IPS-NIHi11 (cell line): ENCODE data around the gene MPHOSPH8.
"Not testable (repeated sequence)": the region's sequence is repeated elsewhere in the genome, so short reads cannot be mapped to it uniquely, and the experiment has no call there.

Source experiments
- DNase-seq: peaks from one replicate; pipeline ENCODE4 v3.0.0; 2012; ENCODE audit warnings: mixed read lengths, low spot score

MPHOSPH8 gene

DNA sequence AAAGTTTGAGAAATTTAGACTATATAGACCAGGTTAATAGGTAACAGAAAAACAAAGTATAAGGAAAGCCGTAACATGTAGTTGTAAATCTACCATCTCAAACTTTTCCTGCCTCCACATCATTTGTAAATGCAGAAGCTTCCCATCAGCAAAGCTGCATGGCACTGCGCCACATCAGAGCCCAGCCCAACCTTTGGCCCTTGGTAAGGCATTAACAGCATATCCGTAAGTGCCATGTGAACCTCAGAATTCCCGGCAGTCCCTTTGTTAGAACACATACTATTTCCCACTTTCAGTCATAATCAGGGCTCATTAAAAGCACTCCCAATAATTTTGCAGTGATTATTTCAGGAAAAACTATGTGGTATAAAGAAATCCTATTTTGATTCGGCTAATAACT is 51.6 kb downstream of the MPHOSPH8 start:
- DNase-seq, result no peak

DNA sequence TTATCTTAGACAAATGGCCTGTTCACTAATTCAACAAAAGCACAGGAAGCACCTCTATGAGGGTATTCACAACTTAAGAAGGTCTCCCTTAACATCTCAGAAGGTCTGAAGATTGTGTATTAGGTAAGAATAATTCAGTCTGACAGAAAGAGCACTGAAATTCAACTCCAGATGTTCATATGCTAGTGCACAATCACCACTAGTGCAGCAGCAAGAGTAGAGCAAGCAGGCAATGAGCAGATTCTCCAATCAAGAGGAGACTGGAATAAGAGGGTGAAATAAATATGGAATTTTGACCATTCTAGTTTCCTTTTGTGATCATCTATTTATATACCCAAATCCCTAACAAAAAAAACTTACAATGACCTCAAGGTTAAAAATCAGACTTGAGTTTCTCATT is 52.0 kb downstream of the MPHOSPH8 start:
- DNase-seq, result no peak

DNA sequence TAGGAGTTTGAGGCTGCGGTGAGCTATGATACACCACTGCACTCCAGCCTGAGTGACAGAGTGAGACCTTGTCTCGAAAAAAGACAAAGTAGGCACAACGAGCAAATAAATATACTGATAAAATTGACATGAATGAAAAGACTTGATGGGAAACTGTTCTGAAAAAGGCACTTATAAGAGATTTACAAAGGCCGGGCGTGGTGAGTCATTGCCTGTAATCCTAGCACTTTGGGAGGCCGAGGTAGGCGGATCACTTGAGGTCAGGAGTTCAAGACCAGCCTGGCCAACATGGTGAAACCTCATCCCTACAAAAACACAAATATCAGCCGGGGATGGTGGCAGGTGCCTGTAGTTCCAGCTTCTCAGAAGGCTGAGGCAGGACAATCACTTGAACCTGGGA is 58.0 kb downstream of the MPHOSPH8 start:
- not testable (repeated sequence) for DNase-seq

GRCh38 chr13:19695428-19695827 is 62.0 kb downstream of the MPHOSPH8 start:
- DNase-seq, result no peak

GRCh38 chr13:19695829-19696228 is 62.4 kb downstream of the MPHOSPH8 start:
- DNase-seq, result no peak

- DNase-seq, result not testable (repeated sequence)
These were observed 67.5 kb downstream of the MPHOSPH8 start for GRCh38 chr13:19700963-19701362.

GRCh38 chr13:19701619-19702018 is 68.2 kb downstream of the MPHOSPH8 start:
- DNase-seq, result not testable (repeated sequence)

DNA sequence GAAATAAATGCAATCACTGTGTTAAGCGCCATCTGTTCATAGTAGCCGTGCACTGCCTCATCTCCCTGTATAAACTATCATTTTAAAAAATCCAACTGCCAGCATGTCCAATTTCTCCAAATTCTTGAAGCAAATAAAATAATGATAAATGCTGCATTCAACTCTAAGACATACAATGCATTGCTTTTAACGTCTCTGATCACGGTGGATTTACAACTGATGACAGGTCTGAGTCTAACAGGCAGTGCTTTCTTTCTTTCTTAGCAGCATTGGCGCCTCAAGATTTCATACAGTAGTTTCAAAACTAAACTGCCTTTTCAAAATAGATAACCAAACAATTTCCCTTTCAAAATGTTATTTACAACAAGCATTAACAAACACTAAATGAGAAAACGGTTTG is 70.8 kb downstream of the MPHOSPH8 start:
- DNase-seq, result not testable (repeated sequence)

- DNase-seq, result not testable (repeated sequence)
These were observed 75.6 kb downstream of the MPHOSPH8 start for GRCh38 chr13:19709039-19709438.

GRCh38 chr13:19709782-19710181 is 76.3 kb downstream of the MPHOSPH8 start:
- DNase-seq, result not testable (repeated sequence)

- DNase-seq, result no peak
These were observed 79.9 kb downstream of the MPHOSPH8 start for GRCh38 chr13:19713186-19713965.

GRCh38 chr13:19720039-19720438 is 86.6 kb downstream of the MPHOSPH8 start:
- no peak for DNase-seq
